Measurements from ENCODE around the gene MAEA. TPM values are rescaled to one million over a fixed set of nuclear protein-coding genes. Genes with fewer than 3 reads are reported as not detected.
"Not testable (repeated sequence)": the region's sequence is repeated elsewhere in the genome, so short reads cannot be mapped to it uniquely, and the experiment has no call there.

MAEA gene
- total RNA-seq, 1 donor from 2014 or later = 103 TPM

GRCh38 chr4:1318488-1319213 is 29.0 kb downstream of the MAEA start:
- peaks cover 0 to 49% of the 10 kb centered on the region in 2 donors for H3K36me3 ChIP-seq

DNA sequence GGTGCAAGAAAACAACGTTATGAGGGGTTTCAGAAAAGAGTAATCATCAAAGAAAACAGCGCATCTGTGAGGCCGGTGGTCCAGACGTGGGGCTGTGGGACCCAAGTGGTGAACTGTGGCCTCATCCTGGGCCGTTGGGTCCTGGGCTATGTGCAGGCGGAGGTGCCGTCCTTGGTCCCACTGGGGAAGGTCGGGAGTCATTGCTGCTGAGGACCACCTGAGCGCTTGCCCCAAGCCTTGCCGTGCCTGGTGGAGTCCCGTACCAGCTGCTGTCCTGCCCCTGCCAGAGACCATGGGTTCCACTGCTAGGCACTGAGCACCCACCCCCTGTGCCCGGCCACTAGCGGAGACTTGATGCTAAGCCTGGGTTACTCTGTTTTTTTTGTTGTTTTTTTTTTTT is 31.8 kb downstream of the MAEA start:
- no peak for TF ChIP-seq POLR2A (IDR thresholded peaks at IDR 0.05)
- no peak for TF ChIP-seq POLR2AphosphoS5 (IDR thresholded peaks at IDR 0.05; ENCODE audit: insufficient read depth in 1 of 2, low read depth in 1 of 2)
- no peak for TF ChIP-seq CTCF (IDR thresholded peaks at IDR 0.05)

More at GRCh38 chr4:1318488-1319213, 29.0 kb downstream of the MAEA start:
- no peak overlapping the region for H3K4me3 ChIP-seq
- TF ChIP-seq POLR2A (IDR thresholded peaks at IDR 0.05) (no peak), CTCF (IDR thresholded peaks at IDR 0.05) (no peak), POLR2AphosphoS5 (IDR thresholded peaks at IDR 0.05; ENCODE audit: insufficient read depth in 1 of 2, low read depth in 1 of 2) (no peak)
- intact Hi-C loops (cut with DNase I) = no loop called here
- no peak overlapping the region for H3K27ac ChIP-seq
- no peak for DNase-seq (ENCODE audit: extremely low spot score in 2 of 2)
- H3K27me3 ChIP-seq = no peaks in the 10 kb centered on the region
- H3K9me3 ChIP-seq = no peaks in the 10 kb centered on the region
- peaks cover 3% of the 10 kb centered on the region for H3K4me1 ChIP-seq

GRCh38 chr4:1321946-1322650 is 32.4 kb downstream of the MAEA start:
- DNase-seq (ENCODE audit: extremely low spot score in 2 of 2) = no peak

More for the DNA sequence above, 31.8 kb downstream of the MAEA start:
- Histone ChIP-seq H3K27ac (no peak overlapping the region), H3K4me3 (no peak overlapping the region), H3K36me3 (peaks cover 0 to 36% of the 10 kb centered on the region in 2 donors), H3K9me3 (no peaks in the 10 kb centered on the region), H3K27me3 (no peaks in the 10 kb centered on the region), H3K4me1 (peaks cover 3% of the 10 kb centered on the region)
- no peak for DNase-seq (ENCODE audit: extremely low spot score in 2 of 2)
- intact Hi-C loops (cut with DNase I) = no loop called here

GRCh38 chr4:1323280-1323634 is 33.6 kb downstream of the MAEA start:
- Histone ChIP-seq H3K4me1 (peaks cover 3% of the 10 kb centered on the region), H3K9me3 (no peaks in the 10 kb centered on the region), H3K36me3 (peaks cover 0 to 32% of the 10 kb centered on the region in 2 donors), H3K27ac (no peak overlapping the region), H3K4me3 (no peak overlapping the region), H3K27me3 (no peaks in the 10 kb centered on the region)
- no peak for DNase-seq (ENCODE audit: extremely low spot score in 2 of 2)
- intact Hi-C loops (cut with DNase I) = no loop called here
- TF ChIP-seq POLR2AphosphoS5 (IDR thresholded peaks at IDR 0.05; ENCODE audit: insufficient read depth in 1 of 2, low read depth in 1 of 2) = no peak
- TF ChIP-seq POLR2A (IDR thresholded peaks at IDR 0.05) = no peak
- no peak for TF ChIP-seq CTCF (IDR thresholded peaks at IDR 0.05)

More at GRCh38 chr4:1321946-1322650, 32.4 kb downstream of the MAEA start:
- Histone ChIP-seq H3K27me3 (no peaks in the 10 kb centered on the region), H3K27ac (no peak overlapping the region), H3K4me3 (no peak overlapping the region), H3K9me3 (no peaks in the 10 kb centered on the region), H3K36me3 (peaks cover 0 to 32% of the 10 kb centered on the region in 2 donors), H3K4me1 (peaks cover 3% of the 10 kb centered on the region)
- intact Hi-C loops (cut with DNase I) = no loop called here
- no peak for TF ChIP-seq POLR2A (IDR thresholded peaks at IDR 0.05)
- TF ChIP-seq POLR2AphosphoS5 (IDR thresholded peaks at IDR 0.05; ENCODE audit: insufficient read depth in 1 of 2, low read depth in 1 of 2) = no peak

GRCh38 chr4:1323635-1324442 is 34.1 kb downstream of the MAEA start:
- intact Hi-C loops (cut with DNase I) = no loop called here
- Histone ChIP-seq H3K4me1 (peaks cover 2% of the 10 kb centered on the region), H3K27me3 (no peaks in the 10 kb centered on the region), H3K27ac (no peak overlapping the region), H3K4me3 (no peak overlapping the region), H3K36me3 (peaks cover 0 to 32% of the 10 kb centered on the region in 2 donors), H3K9me3 (no peaks in the 10 kb centered on the region)
- DNase-seq (ENCODE audit: extremely low spot score in 2 of 2) = no peak
- TF ChIP-seq POLR2AphosphoS5 (IDR thresholded peaks at IDR 0.05; ENCODE audit: insufficient read depth in 1 of 2, low read depth in 1 of 2) (no peak), CTCF (IDR thresholded peaks at IDR 0.05) (no peak), POLR2A (IDR thresholded peaks at IDR 0.05) (no peak)

DNA sequence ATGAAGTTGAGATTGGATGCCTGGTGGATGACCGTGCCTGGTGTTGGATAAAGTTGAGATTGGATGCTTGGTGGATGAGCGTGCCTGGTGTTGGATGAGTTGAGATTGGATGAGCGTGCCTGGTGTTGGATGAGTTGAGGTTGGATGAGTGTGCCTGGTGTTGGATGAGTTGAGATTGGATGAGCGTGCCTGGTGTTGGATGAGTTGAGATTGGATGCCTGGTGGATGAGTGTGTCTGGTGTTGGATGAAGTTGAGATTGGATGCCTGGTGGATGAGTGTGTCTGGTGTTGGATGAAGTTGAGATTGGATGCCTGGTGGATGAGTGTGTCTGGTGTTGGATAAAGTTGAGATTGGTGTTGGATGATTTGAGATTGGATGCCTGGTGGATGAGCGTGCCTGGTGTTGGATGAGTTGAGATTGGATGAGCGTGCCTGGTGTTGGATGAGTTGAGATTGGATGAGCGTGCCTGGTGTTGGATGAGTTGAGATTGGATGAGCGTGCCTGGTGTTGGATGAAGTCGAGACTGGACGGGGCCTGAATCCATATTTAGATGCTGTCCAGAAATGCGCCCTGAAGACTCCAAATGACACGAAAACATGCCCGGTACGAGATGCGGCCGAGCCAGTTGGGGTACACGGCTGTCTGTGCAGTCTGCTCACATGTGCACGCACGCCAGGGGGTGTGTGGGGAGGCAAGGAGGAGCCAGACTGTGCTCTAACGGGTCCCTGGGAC is 34.9 kb downstream of the MAEA start:
- H3K4me1 ChIP-seq; intact Hi-C loops (cut with DNase I); DNase-seq (ENCODE audit: extremely low spot score in 2 of 2); H3K27me3 ChIP-seq; H3K27ac ChIP-seq; H3K4me3 ChIP-seq; H3K9me3 ChIP-seq: not testable (repeated sequence)
- H3K36me3 ChIP-seq = peaks cover 0 to 38% of the 10 kb centered on the region in 2 donors
